PFSK-1 (cell line): ENCODE measurements around the gene RIPOR2.

ENCODE experiments used
- FOXP2 ChIP-seq: optimal IDR thresholded peaks from 2 replicates; pipeline ENCODE3; 2011; ENCODE audit warnings: borderline replicate concordance, control low read depth, inconsistent platforms; ENCODE audit not compliant: insufficient read depth; ENCODE audit errors: extremely low read length, extremely low read depth
- POLR2AphosphoS5 ChIP-seq: IDR thresholded peaks from 2 replicates; pipeline ENCODE4 v1.6.1; 2012; ENCODE audit warnings: low read depth, mild to moderate bottlenecking, control low read depth, low read length, moderate library complexity
- SIN3A ChIP-seq: IDR thresholded peaks from 2 replicates; pipeline ENCODE4 v1.6.1; 2012; ENCODE audit warnings: mild to moderate bottlenecking, low read length, moderate library complexity, borderline replicate concordance; ENCODE audit not compliant: insufficient read depth
- TAF1 ChIP-seq: IDR thresholded peaks from 2 replicates; pipeline ENCODE4 v1.6.1; 2012; ENCODE audit warnings: low read length, control low read depth, borderline replicate concordance; ENCODE audit not compliant: insufficient read depth
- TF ChIP-seq, protein P1 (sequence below), 2 experiments: IDR thresholded peaks; 2 replicates each; pipeline versions ENCODE4 v1.6.1 to v1.8.0; 2011 to 2012; ENCODE audit warnings: low read depth in 2 of 2, low read length in 2 of 2, control low read depth in 1 of 2, inconsistent platforms in 1 of 2, mild to moderate bottlenecking in 1 of 2, moderate library complexity in 1 of 2; ENCODE audit not compliant: insufficient read depth in 1 of 2

DNA sequence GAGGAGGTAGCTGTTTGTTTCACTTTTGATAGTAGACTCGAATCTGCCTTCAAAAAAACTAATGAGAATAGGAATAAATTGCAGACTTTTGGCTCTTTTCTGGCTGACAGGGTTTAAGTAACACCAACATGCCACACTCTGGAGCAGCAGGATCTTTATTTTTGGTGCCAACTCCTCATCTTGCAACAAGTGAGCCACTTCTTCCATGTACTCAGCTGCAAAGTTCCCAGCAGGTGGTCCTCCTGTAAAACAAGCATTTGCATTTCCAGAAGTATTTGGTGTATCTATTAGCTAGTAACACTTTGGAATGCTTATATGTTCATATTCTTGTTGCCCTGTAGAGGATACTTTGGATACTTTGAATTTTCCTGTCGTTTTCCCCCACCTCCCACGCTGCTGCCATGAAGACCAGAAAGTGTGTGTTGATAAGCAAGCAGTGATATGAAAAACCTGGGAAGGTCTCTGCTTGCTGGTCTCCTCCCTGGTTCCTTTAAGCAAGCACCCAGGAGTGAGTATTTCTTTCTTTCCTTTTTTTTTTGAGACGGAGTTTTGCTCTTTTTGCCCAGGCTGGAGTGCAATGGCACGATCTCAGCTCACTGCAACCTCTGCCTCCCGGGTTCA is 138.1 kb downstream of the RIPOR2 start:
- no peak for TF ChIP-seq TAF1
- no peak for TF ChIP-seq FOXP2
- no peak for TF ChIP-seq POLR2AphosphoS5
- TF ChIP-seq, protein P1, sequence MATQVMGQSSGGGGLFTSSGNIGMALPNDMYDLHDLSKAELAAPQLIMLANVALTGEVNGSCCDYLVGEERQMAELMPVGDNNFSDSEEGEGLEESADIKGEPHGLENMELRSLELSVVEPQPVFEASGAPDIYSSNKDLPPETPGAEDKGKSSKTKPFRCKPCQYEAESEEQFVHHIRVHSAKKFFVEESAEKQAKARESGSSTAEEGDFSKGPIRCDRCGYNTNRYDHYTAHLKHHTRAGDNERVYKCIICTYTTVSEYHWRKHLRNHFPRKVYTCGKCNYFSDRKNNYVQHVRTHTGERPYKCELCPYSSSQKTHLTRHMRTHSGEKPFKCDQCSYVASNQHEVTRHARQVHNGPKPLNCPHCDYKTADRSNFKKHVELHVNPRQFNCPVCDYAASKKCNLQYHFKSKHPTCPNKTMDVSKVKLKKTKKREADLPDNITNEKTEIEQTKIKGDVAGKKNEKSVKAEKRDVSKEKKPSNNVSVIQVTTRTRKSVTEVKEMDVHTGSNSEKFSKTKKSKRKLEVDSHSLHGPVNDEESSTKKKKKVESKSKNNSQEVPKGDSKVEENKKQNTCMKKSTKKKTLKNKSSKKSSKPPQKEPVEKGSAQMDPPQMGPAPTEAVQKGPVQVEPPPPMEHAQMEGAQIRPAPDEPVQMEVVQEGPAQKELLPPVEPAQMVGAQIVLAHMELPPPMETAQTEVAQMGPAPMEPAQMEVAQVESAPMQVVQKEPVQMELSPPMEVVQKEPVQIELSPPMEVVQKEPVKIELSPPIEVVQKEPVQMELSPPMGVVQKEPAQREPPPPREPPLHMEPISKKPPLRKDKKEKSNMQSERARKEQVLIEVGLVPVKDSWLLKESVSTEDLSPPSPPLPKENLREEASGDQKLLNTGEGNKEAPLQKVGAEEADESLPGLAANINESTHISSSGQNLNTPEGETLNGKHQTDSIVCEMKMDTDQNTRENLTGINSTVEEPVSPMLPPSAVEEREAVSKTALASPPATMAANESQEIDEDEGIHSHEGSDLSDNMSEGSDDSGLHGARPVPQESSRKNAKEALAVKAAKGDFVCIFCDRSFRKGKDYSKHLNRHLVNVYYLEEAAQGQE (IDR thresholded peaks at IDR 0.05; ENCODE audit: insufficient read depth in 1 of 2, low read depth in 2 of 2, low read length in 2 of 2) = no peak
- TF ChIP-seq SIN3A = no peak
